ENCODE measurements around the gene MACROH2A1.

- TF ChIP-seq, protein P1, sequence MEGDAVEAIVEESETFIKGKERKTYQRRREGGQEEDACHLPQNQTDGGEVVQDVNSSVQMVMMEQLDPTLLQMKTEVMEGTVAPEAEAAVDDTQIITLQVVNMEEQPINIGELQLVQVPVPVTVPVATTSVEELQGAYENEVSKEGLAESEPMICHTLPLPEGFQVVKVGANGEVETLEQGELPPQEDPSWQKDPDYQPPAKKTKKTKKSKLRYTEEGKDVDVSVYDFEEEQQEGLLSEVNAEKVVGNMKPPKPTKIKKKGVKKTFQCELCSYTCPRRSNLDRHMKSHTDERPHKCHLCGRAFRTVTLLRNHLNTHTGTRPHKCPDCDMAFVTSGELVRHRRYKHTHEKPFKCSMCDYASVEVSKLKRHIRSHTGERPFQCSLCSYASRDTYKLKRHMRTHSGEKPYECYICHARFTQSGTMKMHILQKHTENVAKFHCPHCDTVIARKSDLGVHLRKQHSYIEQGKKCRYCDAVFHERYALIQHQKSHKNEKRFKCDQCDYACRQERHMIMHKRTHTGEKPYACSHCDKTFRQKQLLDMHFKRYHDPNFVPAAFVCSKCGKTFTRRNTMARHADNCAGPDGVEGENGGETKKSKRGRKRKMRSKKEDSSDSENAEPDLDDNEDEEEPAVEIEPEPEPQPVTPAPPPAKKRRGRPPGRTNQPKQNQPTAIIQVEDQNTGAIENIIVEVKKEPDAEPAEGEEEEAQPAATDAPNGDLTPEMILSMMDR (IDR thresholded peaks at IDR 0.05), result no peak
- TF ChIP-seq POLR2AphosphoS5 (IDR thresholded peaks at IDR 0.05), result no peak
Observed at GRCh38 chr5:135371622-135372232, 27.3 kb downstream of the MACROH2A1 start.
